ENCODE results near the gene PTCD2. TPM values are rescaled to one million over a fixed set of nuclear protein-coding genes. Genes with fewer than 3 reads are reported as not detected.
"Not testable (repeated sequence)": the region's sequence is repeated elsewhere in the genome, so short reads cannot be mapped to it uniquely, and the experiment has no call there.

PTCD2 gene
- total RNA-seq, 1 donor from 2014 or later, result 2.6 TPM

GRCh38 chr5:72294473-72294872 is 25.7 kb upstream of the PTCD2 start:
- no peak overlapping the region for H3K9ac ChIP-seq (ENCODE audit: low read depth in 1 of 3, low read length in 3 of 3)
- H3K27ac ChIP-seq (ENCODE audit: low read depth, low read length), result no peak overlapping the region
- H3K9me3 ChIP-seq (ENCODE audit: control insufficient read depth in 3 of 3, low read length in 3 of 3), result no peaks in the 10 kb centered on the region
- H3K4me3 ChIP-seq (ENCODE audit: low read length in 3 of 3), result no peak overlapping the region
- H3K27me3 ChIP-seq (ENCODE audit: control insufficient read depth in 3 of 3, insufficient read depth in 3 of 3, low read length in 3 of 3), result no peaks in the 10 kb centered on the region
- peaks cover 0 to 11% (median 0%) of the 10 kb centered on the region in 3 donors for H3K36me3 ChIP-seq (ENCODE audit: control insufficient read depth in 3 of 3, insufficient read depth in 3 of 3, low read length in 3 of 3)
- H3K4me1 ChIP-seq (ENCODE audit: control insufficient read depth in 3 of 3, insufficient read depth in 3 of 3, low read length in 3 of 3), result peaks cover 0 to under 1% (median 0%) of the 10 kb centered on the region in 3 donors

- no peak overlapping the region for H3K27ac ChIP-seq (ENCODE audit: low read depth, low read length)
- no peak overlapping the region for H3K9ac ChIP-seq (ENCODE audit: low read depth in 1 of 3, low read length in 3 of 3)
- no peaks in the 10 kb centered on the region for H3K4me1 ChIP-seq (ENCODE audit: control insufficient read depth in 3 of 3, insufficient read depth in 3 of 3, low read length in 3 of 3)
- no peak overlapping the region for H3K4me3 ChIP-seq (ENCODE audit: low read length in 3 of 3)
- H3K36me3 ChIP-seq (ENCODE audit: control insufficient read depth in 3 of 3, insufficient read depth in 3 of 3, low read length in 3 of 3), result peaks cover 0 to 11% (median 0%) of the 10 kb centered on the region in 3 donors
- H3K27me3 ChIP-seq (ENCODE audit: control insufficient read depth in 3 of 3, insufficient read depth in 3 of 3, low read length in 3 of 3), result no peaks in the 10 kb centered on the region
- H3K9me3 ChIP-seq (ENCODE audit: control insufficient read depth in 3 of 3, low read length in 3 of 3), result no peaks in the 10 kb centered on the region
Observed at GRCh38 chr5:72295539-72295938, 24.6 kb upstream of the PTCD2 start.

- Histone ChIP-seq H3K36me3 (ENCODE audit: control insufficient read depth in 3 of 3, insufficient read depth in 3 of 3, low read length in 3 of 3) (peaks cover 0 to 11% (median 0%) of the 10 kb centered on the region in 3 donors), H3K27me3 (ENCODE audit: control insufficient read depth in 3 of 3, insufficient read depth in 3 of 3, low read length in 3 of 3) (no peaks in the 10 kb centered on the region), H3K9ac (ENCODE audit: low read depth in 1 of 3, low read length in 3 of 3) (no peak overlapping the region), H3K27ac (ENCODE audit: low read depth, low read length) (no peak overlapping the region), H3K4me3 (ENCODE audit: low read length in 3 of 3) (no peak overlapping the region), H3K4me1 (ENCODE audit: control insufficient read depth in 3 of 3, insufficient read depth in 3 of 3, low read length in 3 of 3) (peaks cover 0 to under 1% (median 0%) of the 10 kb centered on the region in 3 donors), H3K9me3 (ENCODE audit: control insufficient read depth in 3 of 3, low read length in 3 of 3) (no peaks in the 10 kb centered on the region)
Observed at GRCh38 chr5:72296256-72296655, 23.9 kb upstream of the PTCD2 start.

- H3K4me1 ChIP-seq (ENCODE audit: control insufficient read depth in 3 of 3, insufficient read depth in 3 of 3, low read length in 3 of 3); H3K4me3 ChIP-seq (ENCODE audit: low read length in 3 of 3); H3K27ac ChIP-seq (ENCODE audit: low read depth, low read length); H3K9ac ChIP-seq (ENCODE audit: low read depth in 1 of 3, low read length in 3 of 3); H3K9me3 ChIP-seq (ENCODE audit: control insufficient read depth in 3 of 3, low read length in 3 of 3); H3K27me3 ChIP-seq (ENCODE audit: control insufficient read depth in 3 of 3, insufficient read depth in 3 of 3, low read length in 3 of 3): not testable (repeated sequence)
- H3K36me3 ChIP-seq (ENCODE audit: control insufficient read depth in 3 of 3, insufficient read depth in 3 of 3, low read length in 3 of 3), result peaks cover 0 to 12% (median 0%) of the 10 kb centered on the region in 3 donors
Observed at GRCh38 chr5:72298136-72298535, 22.0 kb upstream of the PTCD2 start.

- H3K27me3 ChIP-seq (ENCODE audit: control insufficient read depth in 3 of 3, insufficient read depth in 3 of 3, low read length in 3 of 3), result no peaks in the 10 kb centered on the region
- no peak overlapping the region for H3K4me3 ChIP-seq (ENCODE audit: low read length in 3 of 3)
- no peak overlapping the region for H3K9ac ChIP-seq (ENCODE audit: low read depth in 1 of 3, low read length in 3 of 3)
- no peaks in the 10 kb centered on the region for H3K9me3 ChIP-seq (ENCODE audit: control insufficient read depth in 3 of 3, low read length in 3 of 3)
- peaks cover 0 to 6% (median 4%) of the 10 kb centered on the region in 3 donors for H3K4me1 ChIP-seq (ENCODE audit: control insufficient read depth in 3 of 3, insufficient read depth in 3 of 3, low read length in 3 of 3)
- peaks cover 0 to 12% (median 0%) of the 10 kb centered on the region in 3 donors for H3K36me3 ChIP-seq (ENCODE audit: control insufficient read depth in 3 of 3, insufficient read depth in 3 of 3, low read length in 3 of 3)
- no peak overlapping the region for H3K27ac ChIP-seq (ENCODE audit: low read depth, low read length)
Observed at GRCh38 chr5:72298711-72299110, 21.5 kb upstream of the PTCD2 start.

GRCh38 chr5:72300590-72301339 is 19.4 kb upstream of the PTCD2 start:
- H3K27me3 ChIP-seq (ENCODE audit: control insufficient read depth in 3 of 3, insufficient read depth in 3 of 3, low read length in 3 of 3), result no peaks in the 10 kb centered on the region
- H3K9ac ChIP-seq (ENCODE audit: low read depth in 1 of 3, low read length in 3 of 3), result no peak overlapping the region
- no peak overlapping the region for H3K27ac ChIP-seq (ENCODE audit: low read depth, low read length)
- H3K4me3 ChIP-seq (ENCODE audit: low read length in 3 of 3), result no peak overlapping the region
- H3K36me3 ChIP-seq (ENCODE audit: control insufficient read depth in 3 of 3, insufficient read depth in 3 of 3, low read length in 3 of 3), result peaks cover 0 to 6% (median 0%) of the 10 kb centered on the region in 3 donors
- peaks cover 0 to 6% (median 4%) of the 10 kb centered on the region in 3 donors for H3K4me1 ChIP-seq (ENCODE audit: control insufficient read depth in 3 of 3, insufficient read depth in 3 of 3, low read length in 3 of 3)
- no peaks in the 10 kb centered on the region for H3K9me3 ChIP-seq (ENCODE audit: control insufficient read depth in 3 of 3, low read length in 3 of 3)

GRCh38 chr5:72301557-72301956 is 18.6 kb upstream of the PTCD2 start:
- Histone ChIP-seq H3K27me3 (ENCODE audit: control insufficient read depth in 3 of 3, insufficient read depth in 3 of 3, low read length in 3 of 3) (no peaks in the 10 kb centered on the region), H3K27ac (ENCODE audit: low read depth, low read length) (no peak overlapping the region), H3K4me1 (ENCODE audit: control insufficient read depth in 3 of 3, insufficient read depth in 3 of 3, low read length in 3 of 3) (peaks cover 0 to 6% (median 4%) of the 10 kb centered on the region in 3 donors), H3K9me3 (ENCODE audit: control insufficient read depth in 3 of 3, low read length in 3 of 3) (no peaks in the 10 kb centered on the region), H3K9ac (ENCODE audit: low read depth in 1 of 3, low read length in 3 of 3) (peak overlapping the region in 1 of 3 donors; percentile 23), H3K4me3 (ENCODE audit: low read length in 3 of 3) (no peak overlapping the region), H3K36me3 (ENCODE audit: control insufficient read depth in 3 of 3, insufficient read depth in 3 of 3, low read length in 3 of 3) (peaks cover 0 to 3% (median 0%) of the 10 kb centered on the region in 3 donors)

- no peak overlapping the region for H3K27ac ChIP-seq (ENCODE audit: low read depth, low read length)
- no peaks in the 10 kb centered on the region for H3K9me3 ChIP-seq (ENCODE audit: control insufficient read depth in 3 of 3, low read length in 3 of 3)
Observed at GRCh38 chr5:72302171-72302570, 18.0 kb upstream of the PTCD2 start.

GRCh38 chr5:72305194-72306142 is 14.7 kb upstream of the PTCD2 start:
- Histone ChIP-seq H3K36me3 (ENCODE audit: control insufficient read depth in 3 of 3, insufficient read depth in 3 of 3, low read length in 3 of 3) (peaks cover 2 to 9% (median 7%) of the 10 kb centered on the region in 3 donors), H3K27ac (ENCODE audit: low read depth, low read length) (no peak overlapping the region), H3K9ac (ENCODE audit: low read depth in 1 of 3, low read length in 3 of 3) (no peak overlapping the region), H3K9me3 (ENCODE audit: control insufficient read depth in 3 of 3, low read length in 3 of 3) (no peaks in the 10 kb centered on the region), H3K4me1 (ENCODE audit: control insufficient read depth in 3 of 3, insufficient read depth in 3 of 3, low read length in 3 of 3) (peaks cover 4 to 15% (median 7%) of the 10 kb centered on the region in 3 donors), H3K4me3 (ENCODE audit: low read length in 3 of 3) (no peak overlapping the region), H3K27me3 (ENCODE audit: control insufficient read depth in 3 of 3, insufficient read depth in 3 of 3, low read length in 3 of 3) (no peaks in the 10 kb centered on the region)

More at GRCh38 chr5:72302171-72302570, 18.0 kb upstream of the PTCD2 start:
- Histone ChIP-seq H3K27me3 (ENCODE audit: control insufficient read depth in 3 of 3, insufficient read depth in 3 of 3, low read length in 3 of 3) (no peaks in the 10 kb centered on the region), H3K9ac (ENCODE audit: low read depth in 1 of 3, low read length in 3 of 3) (no peak overlapping the region), H3K4me3 (ENCODE audit: low read length in 3 of 3) (no peak overlapping the region), H3K36me3 (ENCODE audit: control insufficient read depth in 3 of 3, insufficient read depth in 3 of 3, low read length in 3 of 3) (peaks cover 0 to 3% (median 0%) of the 10 kb centered on the region in 3 donors), H3K4me1 (ENCODE audit: control insufficient read depth in 3 of 3, insufficient read depth in 3 of 3, low read length in 3 of 3) (peaks cover 0 to 6% (median 4%) of the 10 kb centered on the region in 3 donors)
